HepG2 (cell line): ENCODE data around the gene CEP135. TPM values are rescaled to one million over a fixed set of nuclear protein-coding genes. Genes with fewer than 3 reads are reported as not detected.

Experiments used
- ARHGAP35 ChIP-seq: sonication (generic); formaldehyde crosslinking; IDR thresholded peaks from 2 replicates; pipeline ENCODE4 v1.9.0; 2022; ENCODE audit warnings: mild to moderate bottlenecking, inconsistent platforms, moderate library complexity, missing genetic modification reagents, borderline replicate concordance
- ATF1 ChIP-seq: IDR thresholded peaks from 2 replicates; pipeline ENCODE4 v1.6.1; 2016; ENCODE audit warnings: mild to moderate bottlenecking, control low read depth
- CEBPB ChIP-seq: IDR thresholded peaks from 2 replicates; pipeline ENCODE4 v1.6.1; 2011; ENCODE audit warnings: low read depth, low read length, improper control_type of control experiment, borderline replicate concordance
- HNRNPH1 ChIP-seq: fragments of 200-400 bp; formaldehyde crosslinking; optimal IDR thresholded peaks from 2 replicates; pipeline ENCODE3; 2017; ENCODE audit warnings: mild to moderate bottlenecking, low read depth, low read length
- KAT8 ChIP-seq: IDR thresholded peaks from 2 replicates; pipeline ENCODE4 v1.6.1; 2016; ENCODE audit warnings: missing genetic modification reagents, missing compliant biosample characterization
- KLF11 ChIP-seq: IDR thresholded peaks from 2 replicates; pipeline ENCODE4 v1.6.1; 2016; ENCODE audit warnings: missing compliant biosample characterization
- MYC ChIP-seq: sonication (generic); formaldehyde crosslinking; IDR thresholded peaks from 2 replicates; pipeline ENCODE4 v1.9.0; 2021; ENCODE audit warnings: missing genetic modification reagents, borderline replicate concordance
- NFE2L1 ChIP-seq: sonication (generic); formaldehyde crosslinking; IDR thresholded peaks from 2 replicates; pipeline ENCODE4 v1.4.0; 2020; ENCODE audit warnings: missing genetic modification reagents, mild to moderate bottlenecking, borderline replicate concordance
- PCBP2 ChIP-seq: fragments of 200-400 bp; formaldehyde crosslinking; optimal IDR thresholded peaks from 2 replicates; pipeline ENCODE3; 2018; ENCODE audit warnings: low read length, low read depth; ENCODE audit not compliant: poor library complexity, severe bottlenecking
- SATB2 ChIP-seq: sonication (generic); formaldehyde crosslinking; IDR thresholded peaks from 2 replicates; pipeline ENCODE4 v1.5.0; 2020; ENCODE audit warnings: missing genetic modification reagents
- SMAD9 ChIP-seq: sonication (generic); formaldehyde crosslinking; IDR thresholded peaks from 2 replicates; pipeline ENCODE4 v1.5.1; 2020; ENCODE audit warnings: mild to moderate bottlenecking, missing genetic modification reagents
- SOX13 ChIP-seq, 3 experiments: fragments of 450-650 bp in 1 of 3; sonication (generic) in 1 of 3; formaldehyde crosslinking in 1 of 3; IDR thresholded peaks in 2 of 3; conservative IDR thresholded peaks in 1 of 3; 2 replicates each; pipeline versions ENCODE4 v1.5.0 to v1.6.1; 2016 to 2020; ENCODE audit warnings: antibody characterized with exemption in 1 of 3, mild to moderate bottlenecking in 1 of 3, missing compliant biosample characterization in 1 of 3, missing genetic modification reagents in 1 of 3, moderate library complexity in 1 of 3
- U2AF2 ChIP-seq: fragments of 200-400 bp; formaldehyde crosslinking; IDR thresholded peaks from 2 replicates; pipeline ENCODE4 v1.6.1; 2017; ENCODE audit warnings: low read depth, mild to moderate bottlenecking, low read length
- ZBTB7B ChIP-seq: sonication (generic); formaldehyde crosslinking; IDR thresholded peaks from 2 replicates; pipeline ENCODE4 v1.4.0; 2020; ENCODE audit warnings: missing genetic modification reagents
- ZFP36 ChIP-seq: fragments of 150-350 bp; IDR thresholded peaks from 2 replicates; pipeline ENCODE4 v1.6.1; 2018; ENCODE audit warnings: borderline replicate concordance, low read length, low read depth; ENCODE audit not compliant: partially characterized antibody
- ZNF652 ChIP-seq: IDR thresholded peaks from 2 replicates; pipeline ENCODE4 v1.6.1; 2016; ENCODE audit warnings: low read depth, borderline replicate concordance
- ZNF749 ChIP-seq: sonication (generic); formaldehyde crosslinking; IDR thresholded peaks from 2 replicates; pipeline ENCODE4 v1.8.0; 2022; ENCODE audit warnings: mild to moderate bottlenecking, missing genetic modification reagents, moderate library complexity, borderline replicate concordance
- ZNF883 ChIP-seq: sonication (generic); formaldehyde crosslinking; IDR thresholded peaks from 2 replicates; pipeline ENCODE4 v1.5.1; 2020; ENCODE audit warnings: mild to moderate bottlenecking, missing genetic modification reagents; ENCODE audit errors: not compliant biosample characterization
- ZSCAN25 ChIP-seq: sonication (generic); formaldehyde crosslinking; IDR thresholded peaks from 2 replicates; pipeline ENCODE4 v1.8.0; 2022; ENCODE audit warnings: mild to moderate bottlenecking, missing genetic modification reagents
- polyA plus RNA-seq, 8 experiments: library from polyadenylated mRNA; depleted of rRNA in 3 of 8; stranded (reverse) in 7 of 8; unstranded in 1 of 8; fragments of >200 nt; fragmentation: Illumina TruSeq in 4 of 8; extraction: Trizol in 4 of 8; gene quantifications; 2 replicates each; pipeline versions ENCODE4 v1.2.1 to v1.2.3, GENCODE V29; 2011 to 2016; ENCODE audit warnings: low read depth in 4 of 8, missing spikeins in 1 of 8, mixed read lengths in 1 of 8; ENCODE audit not compliant: insufficient read depth in 1 of 8
- total RNA-seq, 5 experiments: library from RNA; depleted of rRNA; stranded (reverse); fragments of >200 nt; fragmentation: Illumina TruSeq; extraction: Trizol; gene quantifications; 2 replicates each; pipeline ENCODE4 v1.2.3, GENCODE V29; 2016; ENCODE audit warnings: low read depth in 1 of 5
- TF ChIP-seq, protein P1 (sequence below): IDR thresholded peaks from 2 replicates; pipeline ENCODE4 v1.6.1; 2016; ENCODE audit warnings: missing genetic modification reagents, missing compliant biosample characterization
- TF ChIP-seq, protein P2 (sequence below): sonication (generic); formaldehyde crosslinking; IDR thresholded peaks from 2 replicates; pipeline ENCODE4 v1.8.1; 2023; ENCODE audit warnings: mild to moderate bottlenecking, missing genetic modification reagents
- TF ChIP-seq, protein P3 (sequence below): sonication (generic); formaldehyde crosslinking; IDR thresholded peaks from 2 replicates; pipeline ENCODE4 v1.9.0; 2021; ENCODE audit warnings: missing genetic modification reagents, borderline replicate concordance
- TF ChIP-seq, protein P4 (sequence below): sonication (generic); formaldehyde crosslinking; IDR thresholded peaks from 2 replicates; pipeline ENCODE4 v1.4.0; 2020; ENCODE audit warnings: low read depth, mild to moderate bottlenecking, missing genetic modification reagents
- TF ChIP-seq, protein P5 (sequence below): sonication (generic); formaldehyde crosslinking; conservative IDR thresholded peaks from 2 replicates; pipeline ENCODE4 v1.4.0; 2020; ENCODE audit warnings: missing genetic modification reagents

The CEP135 gene
- total and polyA plus RNA-seq, 2 of the 13 experiments (the other 11 are each of a cell fraction or from before 2014, with no cell fraction given), result 1.7 to 8.8 TPM

DNA sequence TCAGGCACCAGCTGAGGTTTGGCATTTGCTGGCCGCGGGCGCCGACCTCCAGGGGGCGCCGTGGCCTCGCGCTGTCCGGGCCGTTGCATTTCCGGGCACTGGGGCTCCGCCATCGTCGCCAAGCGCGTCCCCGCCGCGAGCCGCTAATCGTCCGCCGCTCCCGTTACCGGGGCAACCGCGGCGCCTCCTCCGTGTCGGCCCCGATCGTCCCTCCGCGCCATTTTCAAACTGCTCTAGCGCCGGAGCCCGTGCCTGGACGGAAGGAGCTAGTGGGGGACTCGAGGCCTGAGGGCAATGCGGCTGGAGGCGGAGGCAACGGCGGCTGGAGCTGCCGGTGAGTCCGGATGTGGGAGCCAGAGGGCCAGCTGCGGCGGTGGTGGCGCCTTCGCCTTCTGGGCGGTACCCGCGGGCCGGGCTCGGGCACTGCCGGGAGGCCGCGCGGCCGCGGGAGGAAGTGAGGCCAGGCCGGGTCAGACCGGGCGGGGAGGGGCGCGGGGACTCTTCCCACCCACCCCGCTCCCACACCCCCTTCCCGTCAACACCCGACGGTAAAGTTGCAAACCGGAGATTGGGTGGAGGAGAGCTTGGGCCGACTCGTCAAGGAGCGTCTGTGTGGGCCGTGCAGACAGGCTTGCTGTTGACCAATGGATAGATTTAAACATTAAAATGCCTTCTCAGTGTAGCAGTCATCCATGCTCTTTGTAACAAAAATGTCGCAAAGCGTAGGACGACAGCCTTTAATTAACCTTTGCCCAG is at the start of gene CEP135 (continued):
- TF ChIP-seq, protein P1, sequence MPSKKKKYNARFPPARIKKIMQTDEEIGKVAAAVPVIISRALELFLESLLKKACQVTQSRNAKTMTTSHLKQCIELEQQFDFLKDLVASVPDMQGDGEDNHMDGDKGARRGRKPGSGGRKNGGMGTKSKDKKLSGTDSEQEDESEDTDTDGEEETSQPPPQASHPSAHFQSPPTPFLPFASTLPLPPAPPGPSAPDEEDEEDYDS (CRISPR knock-in tag), result peak; percentile 54; the same call in 1 of the 2 replicates
- TF ChIP-seq, protein P2, sequence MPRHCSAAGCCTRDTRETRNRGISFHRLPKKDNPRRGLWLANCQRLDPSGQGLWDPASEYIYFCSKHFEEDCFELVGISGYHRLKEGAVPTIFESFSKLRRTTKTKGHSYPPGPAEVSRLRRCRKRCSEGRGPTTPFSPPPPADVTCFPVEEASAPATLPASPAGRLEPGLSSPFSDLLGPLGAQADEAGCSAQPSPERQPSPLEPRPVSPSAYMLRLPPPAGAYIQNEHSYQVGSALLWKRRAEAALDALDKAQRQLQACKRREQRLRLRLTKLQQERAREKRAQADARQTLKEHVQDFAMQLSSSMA, result no peak
- TF ChIP-seq SMAD9 (CRISPR knock-in tag) (no peak), ZBTB7B (CRISPR knock-in tag) (no peak), ATF1 (CRISPR knock-in tag) (no peak), ZNF883 (CRISPR knock-in tag) (peak; percentile 97), ARHGAP35 (CRISPR knock-in tag) (peak; percentile 65; the same call in 1 of the 2 replicates), ZNF652 (no peak), SOX13 (IDR thresholded peaks at IDR 0.05) (no peak), SOX13 (CRISPR knock-in tag; conservative IDR thresholded peaks at IDR 0.05 in 1 of 2, IDR thresholded peaks at IDR 0.05 in 1 of 2) (peak in 1 of 2 experiments; percentile 21; a peak in 1 of 4 replicates), SATB2 (CRISPR knock-in tag) (0 out of 2 replicates have a peak, but pooled peaks have one; percentile 52), KAT8 (peak; percentile 89), HNRNPH1 (no peak), KLF11 (CRISPR knock-in tag) (no peak), ZSCAN25 (CRISPR knock-in tag) (peak; percentile 80; the same call in 1 of the 2 replicates), U2AF2 (no peak), NFE2L1 (CRISPR knock-in tag) (no peak), CEBPB (no peak), ZFP36 (no peak), MYC (CRISPR knock-in tag) (peak; percentile 87), ZNF749 (CRISPR knock-in tag) (peak; percentile 91), PCBP2 (no peak)
- TF ChIP-seq, protein P3, sequence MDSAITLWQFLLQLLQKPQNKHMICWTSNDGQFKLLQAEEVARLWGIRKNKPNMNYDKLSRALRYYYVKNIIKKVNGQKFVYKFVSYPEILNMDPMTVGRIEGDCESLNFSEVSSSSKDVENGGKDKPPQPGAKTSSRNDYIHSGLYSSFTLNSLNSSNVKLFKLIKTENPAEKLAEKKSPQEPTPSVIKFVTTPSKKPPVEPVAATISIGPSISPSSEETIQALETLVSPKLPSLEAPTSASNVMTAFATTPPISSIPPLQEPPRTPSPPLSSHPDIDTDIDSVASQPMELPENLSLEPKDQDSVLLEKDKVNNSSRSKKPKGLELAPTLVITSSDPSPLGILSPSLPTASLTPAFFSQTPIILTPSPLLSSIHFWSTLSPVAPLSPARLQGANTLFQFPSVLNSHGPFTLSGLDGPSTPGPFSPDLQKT (CRISPR knock-in tag), result no peak
- TF ChIP-seq, protein P4, sequence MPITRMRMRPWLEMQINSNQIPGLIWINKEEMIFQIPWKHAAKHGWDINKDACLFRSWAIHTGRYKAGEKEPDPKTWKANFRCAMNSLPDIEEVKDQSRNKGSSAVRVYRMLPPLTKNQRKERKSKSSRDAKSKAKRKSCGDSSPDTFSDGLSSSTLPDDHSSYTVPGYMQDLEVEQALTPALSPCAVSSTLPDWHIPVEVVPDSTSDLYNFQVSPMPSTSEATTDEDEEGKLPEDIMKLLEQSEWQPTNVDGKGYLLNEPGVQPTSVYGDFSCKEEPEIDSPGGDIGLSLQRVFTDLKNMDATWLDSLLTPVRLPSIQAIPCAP (CRISPR knock-in tag), result no peak
- TF ChIP-seq, protein P5, sequence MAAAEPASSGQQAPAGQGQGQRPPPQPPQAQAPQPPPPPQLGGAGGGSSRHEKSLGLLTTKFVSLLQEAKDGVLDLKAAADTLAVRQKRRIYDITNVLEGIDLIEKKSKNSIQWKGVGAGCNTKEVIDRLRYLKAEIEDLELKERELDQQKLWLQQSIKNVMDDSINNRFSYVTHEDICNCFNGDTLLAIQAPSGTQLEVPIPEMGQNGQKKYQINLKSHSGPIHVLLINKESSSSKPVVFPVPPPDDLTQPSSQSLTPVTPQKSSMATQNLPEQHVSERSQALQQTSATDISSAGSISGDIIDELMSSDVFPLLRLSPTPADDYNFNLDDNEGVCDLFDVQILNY (CRISPR knock-in tag), result peak; percentile 97
